Vein endothelial cell (primary cell): ENCODE measurements around the gene PDXP. TPM values are rescaled to one million over a fixed set of nuclear protein-coding genes. Genes with fewer than 3 reads are reported as not detected.

Experiments used
- small RNA-seq: library from RNA; depleted of rRNA; stranded (forward); fragments of <200 nt; gene quantifications from one replicate; pipeline ENCODE3, GENCODE V24; 2012
- total RNA-seq: library from RNA; depleted of rRNA; stranded (reverse); fragments of >200 nt; gene quantifications from 2 replicates; pipeline ENCODE4 v1.2.3, GENCODE V29; 2012

The PDXP gene
- 11.8 and 15.4 TPM in 2 replicates for total RNA-seq

DNA sequence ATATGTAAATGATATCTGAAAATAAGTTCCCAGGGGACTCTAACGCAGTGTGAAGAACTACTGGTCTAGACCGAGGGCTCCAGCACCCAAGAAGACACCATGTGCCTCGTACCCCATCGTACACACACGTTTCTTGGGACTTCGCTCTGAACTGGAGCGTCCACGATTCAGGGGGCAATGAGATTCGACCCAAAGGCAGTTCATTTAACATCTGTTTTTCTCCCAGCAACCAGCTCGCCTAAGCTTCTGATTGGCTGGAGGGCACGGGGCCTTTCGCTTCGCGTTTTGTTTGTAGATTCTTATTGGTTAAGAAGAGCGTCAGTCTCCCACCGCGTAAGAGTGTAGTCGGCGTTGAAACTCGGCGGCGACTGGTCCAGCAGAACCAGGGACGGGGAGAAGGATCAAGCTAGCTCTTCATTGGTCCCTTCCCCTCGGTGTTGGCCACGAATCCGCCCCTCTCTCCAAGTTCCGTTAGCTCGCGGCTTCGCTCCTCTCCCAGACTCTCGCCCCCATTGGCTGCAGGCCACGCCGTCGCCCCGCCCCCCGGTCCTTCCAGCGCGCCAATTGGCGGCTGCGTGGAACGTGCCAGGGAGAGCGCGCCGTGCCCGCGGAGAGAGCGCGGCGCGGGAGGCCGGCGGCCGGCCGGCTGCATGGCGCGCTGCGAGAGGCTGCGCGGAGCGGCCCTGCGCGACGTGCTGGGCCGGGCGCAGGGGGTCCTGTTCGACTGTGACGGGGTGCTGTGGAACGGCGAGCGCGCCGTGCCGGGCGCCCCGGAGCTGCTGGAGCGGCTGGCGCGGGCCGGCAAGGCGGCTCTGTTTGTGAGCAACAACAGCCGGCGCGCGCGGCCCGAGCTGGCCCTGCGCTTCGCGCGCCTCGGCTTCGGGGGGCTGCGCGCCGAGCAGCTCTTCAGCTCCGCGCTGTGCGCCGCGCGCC lies at the start of gene PDXP:
Gene PDXP (plus strand): TSS at position 591 of the 933 bp plus-strand sequence. CDS start 60 bp downstream, at position 651.

GRCh38 chr22:37639070-37639760 lies 19.3 kb upstream of the PDXP start, which contains the start of gene SH3BP1:
Gene SH3BP1 (plus strand): TSS chr22:37639669. CDS start chr22:37639788, 119 bp downstream.

GRCh38 chr22:37674951-37675929 lies 16.7 kb downstream of the PDXP start, which contains the start of gene LGALS1:
Gene LGALS1 (plus strand): TSS chr22:37675636. CDS start chr22:37675703, 67 bp downstream.

GRCh38 chr22:37686002-37686982 lies 27.8 kb downstream of the PDXP start, which contains the start of gene NOL12:
Gene NOL12 (plus strand): TSS chr22:37686343. CDS start chr22:37686393, 50 bp downstream.

DNA sequence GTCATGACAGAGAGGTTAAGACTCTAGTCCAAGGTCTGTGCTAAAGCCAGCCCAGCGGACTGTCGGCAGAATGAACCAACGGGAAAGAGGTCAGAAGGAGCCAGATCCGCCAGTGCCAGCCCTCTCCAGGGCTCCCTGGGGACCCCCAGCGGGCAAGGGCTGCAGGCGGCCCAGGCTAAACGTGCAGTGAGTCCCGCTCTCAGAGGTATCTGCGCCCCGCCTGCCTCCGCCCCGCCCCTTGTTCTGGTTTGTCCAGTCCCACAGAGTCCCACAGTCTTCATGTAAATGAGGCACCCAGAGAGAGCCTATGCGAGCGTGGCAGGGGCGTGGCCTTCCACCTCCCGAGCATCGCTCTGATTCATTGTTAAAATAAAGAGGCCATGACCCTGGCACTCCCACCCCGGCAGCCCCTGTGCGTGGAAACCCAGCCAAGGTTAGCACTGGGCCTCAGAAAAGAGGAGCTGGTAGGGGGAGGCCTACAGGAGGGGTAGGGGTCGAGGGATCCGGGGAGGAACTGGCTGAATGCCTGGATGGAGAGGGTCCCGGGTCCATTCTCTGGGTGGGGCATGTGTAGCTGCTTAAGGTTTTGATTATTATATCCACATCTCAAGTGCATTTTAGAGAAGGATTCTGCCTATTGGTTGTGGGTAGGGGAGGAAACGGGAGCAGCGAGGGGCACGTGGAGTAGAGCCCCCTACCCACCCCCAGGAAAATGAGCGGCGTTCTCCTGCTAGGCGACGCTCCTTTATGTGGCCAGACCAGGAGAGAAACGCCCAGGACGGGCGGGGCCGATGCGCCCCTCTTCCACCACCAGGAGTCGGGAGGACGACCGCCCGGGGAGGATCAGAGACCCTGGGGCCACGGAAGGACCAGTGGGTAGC lies 38.4 kb downstream of the PDXP start, which contains the start of gene TRIOBP:
Gene TRIOBP (plus strand): TSS at position 392 of the 881 bp plus-strand sequence. CDS start 4,318 bp downstream, outside the sequence.

Small RNAs within 50 kb of the gene (small RNA-seq; reads per million reads assigned to genes)
- gene RN7SL385P = not detected

Other genes starting within 250 kb of the PDXP start
- gene ELFN2, start 231.2 kb upstream of the PDXP start, total RNA-seq = 0.10 and 0.33 TPM in 2 replicates
- gene MFNG, start 172.3 kb upstream of the PDXP start, total RNA-seq = 146 and 170 TPM in 2 replicates
- 34.4 and 43.8 TPM in 2 replicates for gene CARD10, start 139.3 kb upstream of the PDXP start, total RNA-seq
- gene CDC42EP1, start 98.2 kb upstream of the PDXP start, total RNA-seq = 42.1 and 61.7 TPM in 2 replicates
- gene LGALS2, start 78.6 kb upstream of the PDXP start, total RNA-seq = not detected in 2 replicates
- gene GGA1, start 49.9 kb upstream of the PDXP start, total RNA-seq = 37.9 and 50.6 TPM in 2 replicates
- 0.98 and 1.4 TPM in 2 replicates for gene SH3BP1, start 19.1 kb upstream of the PDXP start, total RNA-seq
- gene LGALS1, start 16.9 kb downstream of the PDXP start, total RNA-seq = 2,855 and 3,057 TPM in 2 replicates
- 15.0 and 21.0 TPM in 2 replicates for gene NOL12, start 27.6 kb downstream of the PDXP start, total RNA-seq
- gene TRIOBP, start 38.3 kb downstream of the PDXP start, total RNA-seq = 107 and 129 TPM in 2 replicates
- gene GCAT, start 149.2 kb downstream of the PDXP start, total RNA-seq = 26.1 and 28.8 TPM in 2 replicates
- gene GALR3, start 164.7 kb downstream of the PDXP start, total RNA-seq = 0.33 TPM in 1 of 2 replicates, not detected in the other
- gene ANKRD54, start 185.6 kb downstream of the PDXP start, total RNA-seq = 39.2 and 40.9 TPM in 2 replicates
- gene EIF3L, start 190.7 kb downstream of the PDXP start, total RNA-seq = 407 and 430 TPM in 2 replicates
- 55.5 and 59.1 TPM in 2 replicates for gene MICALL1, start 247.6 kb downstream of the PDXP start, total RNA-seq